Activated CD4-positive, alpha-beta memory T cell treated with anti-CD3 and anti-CD28 coated beads for 36 hours (primary cell): Measurements from ENCODE around the gene PCDHGA6. TPM values are rescaled to one million over a fixed set of nuclear protein-coding genes. Genes with fewer than 3 reads are reported as not detected.
"Not testable (repeated sequence)": the region's sequence is repeated elsewhere in the genome, so short reads cannot be mapped to it uniquely, and the experiment has no call there.

Experiments
- CTCF ChIA-PET: fragments of 350-600 bp; sonication (Branson Sonifier 250); formaldehyde crosslinking; loops from one replicate; lab custom pipeline; 2021; ENCODE audit warnings: antibody characterized with exemption, inconsistent platforms; lab: Charles Lee
- POLR2A ChIA-PET: fragments of 350-600 bp; sonication (Branson Sonifier 250); formaldehyde crosslinking; loops from one replicate; lab custom pipeline; 2021; ENCODE audit warnings: antibody characterized with exemption; lab: Charles Lee
- DNase-seq: peaks from one replicate; pipeline ENCODE4 v3.0.0-alpha.2; 2020
- H3K27ac Mint-ChIP-seq: one replicate; pipeline ENCODE4 v1.8.0; 2021; ENCODE audit warnings: mixed read lengths
- H3K27me3 Mint-ChIP-seq: one replicate; pipeline ENCODE4 v1.8.0; 2021; ENCODE audit warnings: mixed read lengths
- H3K36me3 Mint-ChIP-seq: one replicate; pipeline ENCODE4 v1.8.0; 2021; ENCODE audit warnings: mixed read lengths
- H3K4me1 Mint-ChIP-seq: one replicate; pipeline ENCODE4 v1.8.0; 2021; ENCODE audit warnings: low read depth, mixed read lengths
- H3K4me3 Mint-ChIP-seq: one replicate; pipeline ENCODE4 v1.8.0; 2021; ENCODE audit warnings: mild to moderate bottlenecking, mixed read lengths
- H3K9me3 Mint-ChIP-seq: one replicate; pipeline ENCODE4 v1.8.0; 2021; ENCODE audit warnings: mixed read lengths
- intact Hi-C: fragments of 100-400 bp; cut with micrococcal nuclease; formaldehyde crosslinking; loops from one replicate; pipeline ENCODE4 v1.15.1; 2023
- total RNA-seq, 2 experiments: library from RNA; stranded (reverse); gene quantifications; one replicate each; pipeline ENCODE4 v1.2.3, GENCODE V29; 2021

Gene PCDHGA6
- total RNA-seq, 2 experiments from 2014 or later = 0.05 to 0.10 TPM

DNA sequence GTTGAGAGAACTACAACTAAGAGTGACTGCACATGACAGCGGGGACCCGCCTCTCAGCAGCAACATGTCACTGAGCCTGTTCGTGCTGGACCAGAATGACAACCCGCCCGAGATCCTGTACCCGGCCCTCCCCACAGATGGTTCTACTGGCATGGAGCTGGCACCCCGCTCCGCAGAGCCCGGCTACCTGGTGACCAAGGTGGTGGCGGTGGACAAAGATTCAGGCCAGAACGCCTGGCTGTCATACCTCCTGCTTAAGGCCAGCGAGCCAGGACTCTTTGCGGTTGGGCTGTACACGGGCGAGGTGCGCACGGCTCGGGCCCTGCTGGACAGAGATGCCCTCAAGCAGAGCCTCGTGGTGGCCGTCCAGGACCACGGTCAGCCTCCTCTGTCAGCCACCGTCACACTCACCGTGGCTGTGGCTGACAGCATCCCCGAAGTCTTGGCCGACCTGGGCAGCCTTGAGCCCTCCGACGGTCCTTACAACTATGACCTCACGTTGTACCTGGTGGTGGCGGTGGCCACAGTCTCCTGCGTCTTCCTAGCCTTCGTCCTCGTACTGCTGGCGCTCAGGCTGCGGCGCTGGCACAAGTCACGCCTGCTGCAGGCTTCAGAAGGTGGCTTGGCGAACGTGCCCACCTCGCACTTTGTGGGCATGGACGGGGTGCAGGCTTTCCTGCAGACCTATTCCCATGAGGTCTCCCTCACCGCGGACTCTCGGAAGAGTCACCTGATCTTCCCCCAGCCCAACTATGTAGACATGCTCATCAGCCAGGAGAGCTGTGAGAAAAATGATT, 11.0 kb downstream of the PCDHGA6 start:
- Mint-ChIP-seq H3K4me1 (no peaks in the 10 kb centered on the region), H3K4me3 (no peak overlapping the region), H3K27me3 (peaks cover 62% of the 10 kb centered on the region), H3K36me3 (peaks cover 18% of the 10 kb centered on the region), H3K27ac (no peak overlapping the region), H3K9me3 (peaks cover 20% of the 10 kb centered on the region)
- POLR2A ChIA-PET = no interaction called here
- no peak for DNase-seq
- CTCF ChIA-PET = no interaction called here
- intact Hi-C loops = no loop called here

DNA sequence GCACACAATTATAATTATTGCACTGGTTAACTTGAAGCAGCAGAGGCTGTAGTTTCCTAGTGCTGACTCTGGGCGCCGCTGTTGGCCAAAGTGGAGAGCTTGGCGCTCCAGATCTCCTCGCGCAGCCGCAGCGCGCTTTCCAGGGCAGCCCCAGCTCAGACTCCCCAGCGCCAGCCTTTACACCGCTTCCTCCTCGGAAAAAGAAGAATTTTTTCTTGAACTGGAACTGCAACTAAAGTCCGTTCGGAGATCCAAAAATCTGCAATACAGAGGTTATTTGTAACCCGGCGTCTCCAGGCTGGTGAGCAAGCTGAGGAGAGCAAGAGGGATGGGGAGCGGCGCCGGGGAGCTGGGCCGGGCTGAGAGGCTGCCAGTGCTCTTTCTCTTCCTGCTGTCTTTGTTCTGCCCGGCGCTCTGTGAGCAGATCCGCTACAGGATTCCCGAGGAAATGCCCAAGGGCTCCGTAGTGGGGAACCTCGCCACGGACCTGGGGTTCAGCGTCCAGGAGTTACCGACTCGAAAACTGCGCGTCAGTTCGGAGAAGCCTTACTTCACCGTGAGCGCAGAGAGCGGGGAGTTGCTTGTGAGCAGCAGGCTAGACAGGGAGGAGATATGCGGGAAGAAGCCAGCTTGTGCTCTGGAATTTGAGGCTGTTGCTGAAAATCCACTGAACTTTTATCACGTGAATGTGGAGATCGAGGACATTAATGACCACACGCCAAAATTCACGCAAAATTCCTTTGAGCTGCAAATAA, 14.0 kb downstream of the PCDHGA6 start, which contains the start of gene PCDHGB4:
Gene PCDHGB4 (plus strand): TSS at position 142 of the 755 bp plus-strand sequence. CDS start 187 bp downstream, at position 329.
- Mint-ChIP-seq H3K9me3 (peaks cover 23% of the 10 kb centered on the region), H3K4me3 (peak within 1 kb of the TSS; percentile 26), H3K27me3 (peaks cover 67% of the 10 kb centered on the region), H3K36me3 (peaks cover 26% of the 10 kb centered on the region)
- peak; percentile 31 for DNase-seq
- H3K27ac Mint-ChIP-seq, POLR2A ChIA-PET, H3K4me1 Mint-ChIP-seq, intact Hi-C loops: not testable (repeated sequence)
- CTCF ChIA-PET = interaction anchor here (1.7 to 2.2 kb wide), 2 partner anchors 18 to 176 kb away, joined by 7 to 8 read pairs; partner anchors contain the start of gene PCDHGB3

- DNase-seq = no peak
- no peak overlapping the region for H3K27ac Mint-ChIP-seq
- ChIA-PET POLR2A (no interaction called here), CTCF (no interaction called here)
- peaks cover 32% of the 10 kb centered on the region for H3K9me3 Mint-ChIP-seq
- H3K4me1 Mint-ChIP-seq = no peaks in the 10 kb centered on the region
- intact Hi-C loops = no loop called here
- H3K27me3 Mint-ChIP-seq = peaks cover 66% of the 10 kb centered on the region
- no peak overlapping the region for H3K4me3 Mint-ChIP-seq
- H3K36me3 Mint-ChIP-seq = peaks cover 29% of the 10 kb centered on the region
Measured at GRCh38 chr5:141388661-141389060, 15.0 kb downstream of the PCDHGA6 start.

GRCh38 chr5:141389153-141390042, 15.7 kb downstream of the PCDHGA6 start:
- intact Hi-C loops = no loop called here
- DNase-seq = no peak
- H3K27ac Mint-ChIP-seq = no peak overlapping the region
- peaks cover 34% of the 10 kb centered on the region for H3K9me3 Mint-ChIP-seq
- H3K27me3 Mint-ChIP-seq = peaks cover 65% of the 10 kb centered on the region
- POLR2A ChIA-PET = no interaction called here
- no peak overlapping the region for H3K4me3 Mint-ChIP-seq
- no peaks in the 10 kb centered on the region for H3K4me1 Mint-ChIP-seq
- CTCF ChIA-PET = no interaction called here
- peaks cover 32% of the 10 kb centered on the region for H3K36me3 Mint-ChIP-seq

GRCh38 chr5:141392429-141393198, 18.9 kb downstream of the PCDHGA6 start, which contains the start of gene PCDHGA8:
PCDHGA8 (plus strand) TSS chr5:141392633; CDS start chr5:141392814, 181 bp downstream.
- no peak for DNase-seq
- Mint-ChIP-seq H3K27me3 (peaks cover 56% of the 10 kb centered on the region), H3K4me3 (no peak within 1 kb of the TSS), H3K36me3 (peaks cover 33% of the 10 kb centered on the region), H3K4me1 (no peaks in the 10 kb centered on the region), H3K27ac (no peak within 1 kb of the TSS), H3K9me3 (peaks cover 36% of the 10 kb centered on the region)
- CTCF ChIA-PET = no interaction called here
- POLR2A ChIA-PET = no interaction called here
- intact Hi-C loops = no loop called here

DNA sequence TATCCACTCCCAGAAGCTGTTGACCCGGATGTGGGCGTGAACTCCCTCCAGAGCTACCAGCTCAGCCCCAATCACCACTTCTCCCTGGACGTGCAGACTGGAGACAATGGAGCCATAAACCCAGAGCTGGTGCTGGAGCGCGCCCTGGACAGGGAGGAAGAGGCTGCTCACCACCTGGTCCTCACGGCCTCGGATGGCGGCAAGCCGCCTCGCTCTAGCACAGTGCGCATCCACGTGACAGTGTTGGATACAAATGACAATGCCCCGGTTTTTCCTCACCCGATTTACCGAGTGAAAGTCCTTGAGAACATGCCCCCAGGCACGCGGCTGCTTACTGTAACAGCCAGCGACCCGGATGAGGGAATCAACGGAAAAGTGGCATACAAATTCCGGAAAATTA, 19.6 kb downstream of the PCDHGA6 start:
- intact Hi-C loops = no loop called here
- DNase-seq = no peak
- Mint-ChIP-seq H3K27me3 (peaks cover 54% of the 10 kb centered on the region), H3K27ac (no peak overlapping the region), H3K9me3 (peaks cover 36% of the 10 kb centered on the region), H3K36me3 (peaks cover 32% of the 10 kb centered on the region), H3K4me1 (no peaks in the 10 kb centered on the region), H3K4me3 (no peak overlapping the region)
- POLR2A ChIA-PET = no interaction called here
- CTCF ChIA-PET = no interaction called here

DNA sequence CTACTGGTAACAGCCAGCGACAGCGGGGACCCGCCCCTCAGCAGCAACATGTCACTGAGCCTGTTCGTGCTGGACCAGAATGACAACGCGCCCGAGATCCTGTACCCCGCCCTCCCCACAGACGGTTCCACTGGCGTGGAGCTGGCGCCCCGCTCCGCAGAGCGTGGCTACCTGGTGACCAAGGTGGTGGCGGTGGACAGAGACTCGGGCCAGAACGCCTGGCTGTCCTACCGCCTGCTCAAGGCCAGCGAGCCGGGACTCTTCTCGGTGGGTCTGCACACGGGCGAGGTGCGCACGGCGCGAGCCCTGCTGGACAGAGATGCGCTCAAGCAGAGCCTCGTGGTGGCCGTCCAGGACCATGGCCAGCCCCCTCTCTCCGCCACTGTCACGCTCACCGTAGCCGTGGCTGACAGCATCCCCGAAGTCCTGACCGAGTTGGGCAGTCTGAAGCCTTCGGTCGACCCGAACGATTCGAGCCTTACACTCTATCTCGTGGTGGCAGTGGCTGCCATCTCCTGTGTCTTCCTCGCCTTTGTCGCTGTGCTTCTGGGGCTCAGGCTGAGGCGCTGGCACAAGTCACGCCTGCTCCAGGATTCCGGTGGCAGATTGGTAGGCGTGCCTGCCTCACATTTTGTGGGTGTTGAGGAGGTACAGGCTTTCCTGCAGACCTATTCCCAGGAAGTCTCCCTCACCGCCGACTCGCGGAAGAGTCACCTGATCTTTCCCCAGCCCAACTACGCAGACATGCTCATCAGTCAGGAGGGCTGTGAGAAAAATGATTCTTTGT, 20.9 kb downstream of the PCDHGA6 start:
- H3K27ac Mint-ChIP-seq, intact Hi-C loops, H3K4me1 Mint-ChIP-seq, DNase-seq, H3K4me3 Mint-ChIP-seq: not testable (repeated sequence)
- ChIA-PET POLR2A (interaction anchor here (0.6 kb wide), 1 partner anchor 9 kb away, joined by 3 read pairs; no protein-coding TSS in a partner anchor), CTCF (interaction anchor here (0.7 kb wide), 1 partner anchor 169 kb away, joined by 4 read pairs; no protein-coding TSS in a partner anchor)
- Mint-ChIP-seq H3K9me3 (peaks cover 38% of the 10 kb centered on the region), H3K36me3 (peaks cover 34% of the 10 kb centered on the region), H3K27me3 (peaks cover 53% of the 10 kb centered on the region)

- POLR2A ChIA-PET, intact Hi-C loops: not testable (repeated sequence)
- peaks cover 50% of the 10 kb centered on the region for H3K27me3 Mint-ChIP-seq
Measured at GRCh38 chr5:141397756-141398551, 24.3 kb downstream of the PCDHGA6 start, which contains the start of gene PCDHGB5. PCDHGB5 (plus strand) TSS chr5:141397947; CDS start chr5:141398128, 181 bp downstream.

GRCh38 chr5:141398608-141399007, 24.9 kb downstream of the PCDHGA6 start:
- Mint-ChIP-seq H3K4me3 (no peak overlapping the region), H3K9me3 (peaks cover 34% of the 10 kb centered on the region), H3K27ac (no peak overlapping the region), H3K27me3 (peaks cover 52% of the 10 kb centered on the region), H3K4me1 (no peaks in the 10 kb centered on the region), H3K36me3 (peaks cover 31% of the 10 kb centered on the region)
- intact Hi-C loops = no loop called here
- no peak for DNase-seq
- POLR2A ChIA-PET = no interaction called here
- CTCF ChIA-PET = interaction anchor here (1.4 to 2.9 kb wide), 5 partner anchors 15 to 165 kb away, joined by 3 to 13 read pairs (median 5); partner anchors contain the start of genes PCDHGA10 and TAF7

More at GRCh38 chr5:141397756-141398551, 24.3 kb downstream of the PCDHGA6 start, which contains the start of gene PCDHGB5:
- not testable (repeated sequence) for H3K27ac Mint-ChIP-seq, H3K4me1 Mint-ChIP-seq
- peaks cover 29% of the 10 kb centered on the region for H3K36me3 Mint-ChIP-seq
- CTCF ChIA-PET = interaction anchor here (1.0 to 2.9 kb wide), 11 partner anchors 16 to 166 kb away, joined by 3 to 13 read pairs (median 4); partner anchors contain the start of genes PCDHB15, PCDHGA10, PCDHGA12 and PCDHGB3
- peak; percentile 51 for DNase-seq
- peak within 1 kb of the TSS; percentile 23 for H3K4me3 Mint-ChIP-seq
- peaks cover 34% of the 10 kb centered on the region for H3K9me3 Mint-ChIP-seq
